Measurements from ENCODE around the gene NOXRED1. TPM values are rescaled to one million over a fixed set of nuclear protein-coding genes. Genes with fewer than 3 reads are reported as not detected.
A peak's percentile ranks its signal among the peaks of the same experiment; 100 is the strongest.

The NOXRED1 gene
- total RNA-seq, 1 experiment from 2014 or later, result 0.60 TPM

DNA sequence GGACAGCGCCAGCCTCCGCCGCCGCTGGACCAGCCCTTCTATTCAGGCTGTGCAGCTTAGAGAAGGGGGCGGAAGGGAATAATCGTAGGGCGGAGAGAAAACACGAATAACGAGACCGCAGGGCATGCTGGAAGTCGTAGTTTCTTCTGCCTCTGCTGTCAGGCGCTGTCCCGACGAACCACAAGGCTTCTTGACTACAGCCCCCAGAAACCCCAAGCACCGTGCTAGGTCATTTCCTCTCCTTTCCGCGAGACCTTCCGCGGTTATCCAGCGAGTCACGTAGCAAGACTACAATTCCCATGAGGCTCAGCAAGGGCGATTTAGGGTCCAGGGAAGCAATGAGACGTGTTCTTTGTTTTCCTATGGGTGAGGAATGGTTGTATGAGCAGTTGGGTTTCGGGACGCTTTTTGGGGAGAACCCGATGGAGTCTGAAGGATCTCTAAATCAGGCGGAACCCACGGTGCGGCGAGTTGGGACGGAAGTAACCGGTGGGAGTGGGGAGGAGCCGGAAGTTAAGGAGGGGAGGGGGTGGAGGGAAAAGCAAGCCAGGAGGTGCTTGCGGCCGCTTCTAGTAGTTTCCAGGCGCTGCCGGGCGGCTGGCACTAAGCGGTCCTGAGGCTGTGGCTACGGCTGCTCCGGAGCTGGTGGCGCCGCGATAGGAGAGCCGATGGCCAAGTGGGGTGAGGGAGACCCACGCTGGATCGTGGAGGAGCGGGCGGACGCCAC lies 34.4 kb upstream of the NOXRED1 start, which contains the start of the genes AHSA1 and VIPAS39:
Gene AHSA1, plus strand, starts transcription at position 572 of the 727 bp plus-strand sequence. Its CDS starts 97 bp downstream, at position 669.
Gene VIPAS39, minus strand, starts transcription at position 80 of the 727 bp plus-strand sequence. CDS start 3,499 bp downstream, outside the sequence.
- no peaks in the 10 kb centered on the region for H3K9me3 ChIP-seq (ENCODE audit: low read length)
- peak within 1 kb of the TSS; percentile 89 for H3K27ac ChIP-seq (ENCODE audit: low read length)
- peak within 1 kb of the TSS; percentile 94 for H3K4me2 ChIP-seq (ENCODE audit: low read depth, low read length, poor library complexity, severe bottlenecking)
- H4K20me1 ChIP-seq (ENCODE audit: insufficient read depth, low read depth, low read length), result peaks cover 34% of the 10 kb centered on the region
- H3K27me3 ChIP-seq (ENCODE audit: low read length), result no peaks in the 10 kb centered on the region
- peak within 1 kb of the TSS; percentile 97 for H2AFZ ChIP-seq (ENCODE audit: low read length)
- H3K9ac ChIP-seq (ENCODE audit: low read length), result peak within 1 kb of the TSS; percentile 87
- peaks cover 39% of the 10 kb centered on the region for H3K36me3 ChIP-seq (ENCODE audit: insufficient read depth, low read length)
- H3K4me1 ChIP-seq (ENCODE audit: low read length), result peaks cover 30% of the 10 kb centered on the region
- no peaks in the 10 kb centered on the region for H3K9me2 ChIP-seq (replicated peaks; ENCODE audit: insufficient read depth, low read length)
- peak within 1 kb of the TSS; percentile 94 for H3K4me3 ChIP-seq (ENCODE audit: low read length)
- H3K79me2 ChIP-seq (ENCODE audit: low read length), result peaks cover 76% of the 10 kb centered on the region
- DNase-seq, result peak; percentile 100

DNA sequence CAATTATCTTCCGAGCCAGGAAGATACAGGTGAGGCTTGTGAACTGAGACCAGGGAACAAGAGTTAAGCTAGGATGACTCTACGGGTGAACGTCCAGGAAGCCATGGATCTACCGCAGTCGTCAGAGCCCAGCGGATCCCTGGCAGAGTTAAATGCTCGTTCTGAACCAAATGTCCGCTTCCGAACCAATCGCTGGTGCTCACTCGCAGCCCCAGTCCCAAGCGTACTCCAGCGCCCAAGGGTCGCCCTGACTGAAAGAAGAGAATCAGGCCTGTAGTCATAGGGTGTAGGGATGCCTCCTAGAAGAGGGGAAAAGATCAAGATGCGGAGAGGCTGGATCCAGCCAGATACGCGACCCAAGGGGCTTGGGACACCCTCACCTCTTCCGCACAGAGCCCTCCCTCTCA lies 33.8 kb upstream of the NOXRED1 start:
- H2AFZ ChIP-seq (ENCODE audit: low read length), result peak overlapping the region; percentile 84
- peak overlapping the region; percentile 94 for H3K4me2 ChIP-seq (ENCODE audit: low read depth, low read length, poor library complexity, severe bottlenecking)
- peaks cover 29% of the 10 kb centered on the region for H4K20me1 ChIP-seq (ENCODE audit: insufficient read depth, low read depth, low read length)
- H3K9me2 ChIP-seq (replicated peaks; ENCODE audit: insufficient read depth, low read length), result no peaks in the 10 kb centered on the region
- no peaks in the 10 kb centered on the region for H3K9me3 ChIP-seq (ENCODE audit: low read length)
- no peak for DNase-seq
- H3K27ac ChIP-seq (ENCODE audit: low read length), result peak overlapping the region; percentile 48
- H3K27me3 ChIP-seq (ENCODE audit: low read length), result no peaks in the 10 kb centered on the region
- H3K9ac ChIP-seq (ENCODE audit: low read length), result peak overlapping the region; percentile 87
- peaks cover 30% of the 10 kb centered on the region for H3K4me1 ChIP-seq (ENCODE audit: low read length)
- peaks cover 73% of the 10 kb centered on the region for H3K79me2 ChIP-seq (ENCODE audit: low read length)
- peak overlapping the region; percentile 94 for H3K4me3 ChIP-seq (ENCODE audit: low read length)
- peaks cover 35% of the 10 kb centered on the region for H3K36me3 ChIP-seq (ENCODE audit: insufficient read depth, low read length)

DNA sequence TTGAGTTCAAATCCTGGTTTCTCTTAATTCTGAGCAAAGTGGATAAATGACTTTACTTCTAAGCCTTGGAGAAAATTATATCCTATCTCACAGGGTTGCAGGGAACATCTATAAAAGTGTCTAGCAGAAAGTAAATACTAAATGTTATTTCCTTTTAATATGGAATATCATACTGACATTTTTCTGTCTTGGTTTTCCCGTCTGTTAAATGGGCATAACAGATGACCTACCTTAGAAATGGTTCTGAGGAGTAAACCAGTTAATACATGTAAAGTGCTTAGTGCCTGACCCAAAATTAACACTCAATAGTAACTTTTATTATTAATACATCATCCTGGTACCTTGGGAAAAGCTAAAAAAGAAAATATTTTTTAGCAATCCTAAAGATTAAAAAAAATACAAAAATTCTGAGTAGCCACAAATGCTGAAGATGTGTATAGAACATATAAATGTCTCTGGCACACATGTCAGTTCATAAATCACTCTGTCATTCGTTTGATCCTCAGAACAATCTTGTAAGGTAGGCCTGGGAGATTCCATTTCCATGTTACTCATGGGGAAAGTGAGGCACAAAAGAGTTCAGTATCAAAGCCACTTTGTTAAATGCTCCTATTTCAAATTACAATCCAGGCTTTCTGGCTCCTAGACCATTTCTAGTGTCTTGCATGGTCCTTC lies 32.8 kb upstream of the NOXRED1 start:
- peaks cover 19% of the 10 kb centered on the region for H4K20me1 ChIP-seq (ENCODE audit: insufficient read depth, low read depth, low read length)
- no peaks in the 10 kb centered on the region for H3K9me3 ChIP-seq (ENCODE audit: low read length)
- H3K4me1 ChIP-seq (ENCODE audit: low read length), result peaks cover 30% of the 10 kb centered on the region
- no peaks in the 10 kb centered on the region for H3K27me3 ChIP-seq (ENCODE audit: low read length)
- H3K4me2 ChIP-seq (ENCODE audit: low read depth, low read length, poor library complexity, severe bottlenecking), result peak overlapping the region; percentile 94
- no peak for DNase-seq
- H3K9ac ChIP-seq (ENCODE audit: low read length), result peak overlapping the region; percentile 87
- H2AFZ ChIP-seq (ENCODE audit: low read length), result no peak overlapping the region
- H3K9me2 ChIP-seq (replicated peaks; ENCODE audit: insufficient read depth, low read length), result no peaks in the 10 kb centered on the region
- H3K4me3 ChIP-seq (ENCODE audit: low read length), result peak overlapping the region; percentile 94
- peaks cover 73% of the 10 kb centered on the region for H3K79me2 ChIP-seq (ENCODE audit: low read length)
- H3K27ac ChIP-seq (ENCODE audit: low read length), result no peak overlapping the region
- H3K36me3 ChIP-seq (ENCODE audit: insufficient read depth, low read length), result peaks cover 35% of the 10 kb centered on the region

GRCh38 chr14:77442196-77442595 lies 18.9 kb upstream of the NOXRED1 start:
- H3K9me2 ChIP-seq (replicated peaks; ENCODE audit: insufficient read depth, low read length), result no peaks in the 10 kb centered on the region
- peaks cover 23% of the 10 kb centered on the region; the same call in 1 of the 2 replicates for H3K36me3 ChIP-seq (ENCODE audit: insufficient read depth, low read length)
- no peaks in the 10 kb centered on the region for H3K9me3 ChIP-seq (ENCODE audit: low read length)
- no peak overlapping the region for H3K27ac ChIP-seq (ENCODE audit: low read length)
- H3K9ac ChIP-seq (ENCODE audit: low read length), result no peak overlapping the region
- H3K4me2 ChIP-seq (ENCODE audit: low read depth, low read length, poor library complexity, severe bottlenecking), result no peak overlapping the region
- H3K27me3 ChIP-seq (ENCODE audit: low read length), result no peaks in the 10 kb centered on the region
- no peak overlapping the region for H2AFZ ChIP-seq (ENCODE audit: low read length)
- no peaks in the 10 kb centered on the region for H3K79me2 ChIP-seq (ENCODE audit: low read length)
- no peaks in the 10 kb centered on the region for H3K4me1 ChIP-seq (ENCODE audit: low read length)
- DNase-seq, result no peak
- no peak overlapping the region for H3K4me3 ChIP-seq (ENCODE audit: low read length)
- H4K20me1 ChIP-seq (ENCODE audit: insufficient read depth, low read depth, low read length), result no peaks in the 10 kb centered on the region

- Histone ChIP-seq H4K20me1 (ENCODE audit: insufficient read depth, low read depth, low read length) (no peaks in the 10 kb centered on the region), H2AFZ (ENCODE audit: low read length) (no peak overlapping the region), H3K36me3 (ENCODE audit: insufficient read depth, low read length) (peaks cover 29% of the 10 kb centered on the region), H3K27me3 (ENCODE audit: low read length) (no peaks in the 10 kb centered on the region), H3K4me3 (ENCODE audit: low read length) (no peak overlapping the region), H3K79me2 (ENCODE audit: low read length) (no peaks in the 10 kb centered on the region), H3K9me2 (replicated peaks; ENCODE audit: insufficient read depth, low read length) (no peaks in the 10 kb centered on the region), H3K9me3 (ENCODE audit: low read length) (no peaks in the 10 kb centered on the region), H3K9ac (ENCODE audit: low read length) (no peak overlapping the region), H3K4me1 (ENCODE audit: low read length) (no peaks in the 10 kb centered on the region), H3K4me2 (ENCODE audit: low read depth, low read length, poor library complexity, severe bottlenecking) (no peak overlapping the region), H3K27ac (ENCODE audit: low read length) (no peak overlapping the region)
- no peak for DNase-seq
These were observed 16.5 kb upstream of the NOXRED1 start for GRCh38 chr14:77439861-77440260.

DNA sequence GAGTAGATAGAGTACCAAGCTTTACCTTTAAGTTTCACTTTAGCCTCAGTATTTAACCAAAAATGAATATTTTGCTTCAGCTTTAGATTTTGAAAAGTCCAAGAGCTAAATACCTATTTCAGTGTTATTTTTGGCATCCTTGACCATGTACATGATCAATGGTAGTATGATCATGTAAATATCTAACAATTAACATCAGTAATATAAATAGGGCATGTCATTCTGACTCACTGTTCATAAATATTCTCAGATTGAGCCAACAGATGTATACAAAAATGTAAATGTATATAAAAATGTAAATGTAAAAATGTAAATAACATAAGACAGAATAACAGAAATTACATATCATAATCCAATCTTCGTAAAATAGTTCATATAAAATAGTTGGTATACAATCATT lies 15.3 kb upstream of the NOXRED1 start:
- no peaks in the 10 kb centered on the region for H3K4me1 ChIP-seq (ENCODE audit: low read length)
- H3K9me2 ChIP-seq (replicated peaks; ENCODE audit: insufficient read depth, low read length), result no peaks in the 10 kb centered on the region
- H3K9ac ChIP-seq (ENCODE audit: low read length), result no peak overlapping the region
- no peaks in the 10 kb centered on the region for H3K79me2 ChIP-seq (ENCODE audit: low read length)
- no peak overlapping the region for H3K27ac ChIP-seq (ENCODE audit: low read length)
- H3K4me2 ChIP-seq (ENCODE audit: low read depth, low read length, poor library complexity, severe bottlenecking), result no peak overlapping the region
- no peak overlapping the region for H2AFZ ChIP-seq (ENCODE audit: low read length)
- H3K9me3 ChIP-seq (ENCODE audit: low read length), result no peaks in the 10 kb centered on the region
- peaks cover 38% of the 10 kb centered on the region for H3K36me3 ChIP-seq (ENCODE audit: insufficient read depth, low read length)
- no peak for DNase-seq
- no peaks in the 10 kb centered on the region for H4K20me1 ChIP-seq (ENCODE audit: insufficient read depth, low read depth, low read length)
- no peak overlapping the region for H3K4me3 ChIP-seq (ENCODE audit: low read length)
- no peaks in the 10 kb centered on the region for H3K27me3 ChIP-seq (ENCODE audit: low read length)

DNA sequence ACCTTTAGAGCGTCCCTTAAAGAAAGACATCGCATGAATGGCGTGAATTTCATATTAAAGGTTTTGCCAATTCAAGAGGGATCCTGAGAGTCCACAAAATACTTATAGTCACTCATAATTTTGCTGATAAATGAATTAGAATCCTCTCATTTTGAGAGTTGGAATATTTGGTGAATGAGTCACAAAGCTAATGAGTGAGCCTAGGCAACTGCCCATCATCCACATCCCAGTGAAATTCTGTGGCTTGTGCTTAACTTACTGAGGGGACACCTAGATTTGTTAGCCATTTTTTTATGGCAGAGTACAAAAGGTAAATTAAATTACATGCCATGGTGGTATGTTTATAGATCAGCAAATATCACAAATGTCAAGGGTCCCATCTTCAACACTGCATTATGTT lies 12.7 kb upstream of the NOXRED1 start:
- Histone ChIP-seq H3K9me3 (ENCODE audit: low read length) (no peaks in the 10 kb centered on the region), H3K9me2 (replicated peaks; ENCODE audit: insufficient read depth, low read length) (no peaks in the 10 kb centered on the region), H3K36me3 (ENCODE audit: insufficient read depth, low read length) (peaks cover 41% of the 10 kb centered on the region), H3K4me3 (ENCODE audit: low read length) (no peak overlapping the region), H2AFZ (ENCODE audit: low read length) (no peak overlapping the region), H3K27ac (ENCODE audit: low read length) (no peak overlapping the region), H3K4me1 (ENCODE audit: low read length) (peaks cover 7% of the 10 kb centered on the region; the same call in 1 of the 2 replicates), H3K27me3 (ENCODE audit: low read length) (no peaks in the 10 kb centered on the region), H3K4me2 (ENCODE audit: low read depth, low read length, poor library complexity, severe bottlenecking) (no peak overlapping the region), H4K20me1 (ENCODE audit: insufficient read depth, low read depth, low read length) (no peaks in the 10 kb centered on the region), H3K9ac (ENCODE audit: low read length) (no peak overlapping the region), H3K79me2 (ENCODE audit: low read length) (no peaks in the 10 kb centered on the region)
- no peak for DNase-seq

GRCh38 chr14:77426396-77426795 lies 3.1 kb upstream of the NOXRED1 start:
- Histone ChIP-seq H4K20me1 (ENCODE audit: insufficient read depth, low read depth, low read length) (no peaks in the 10 kb centered on the region), H3K79me2 (ENCODE audit: low read length) (no peaks in the 10 kb centered on the region), H3K36me3 (ENCODE audit: insufficient read depth, low read length) (peaks cover 75% of the 10 kb centered on the region), H3K4me1 (ENCODE audit: low read length) (peaks cover 2% of the 10 kb centered on the region; the same call in 1 of the 2 replicates), H3K9ac (ENCODE audit: low read length) (no peak overlapping the region), H3K4me2 (ENCODE audit: low read depth, low read length, poor library complexity, severe bottlenecking) (no peak overlapping the region), H3K9me2 (replicated peaks; ENCODE audit: insufficient read depth, low read length) (no peaks in the 10 kb centered on the region), H2AFZ (ENCODE audit: low read length) (no peak overlapping the region), H3K9me3 (ENCODE audit: low read length) (no peaks in the 10 kb centered on the region), H3K27me3 (ENCODE audit: low read length) (no peaks in the 10 kb centered on the region), H3K4me3 (ENCODE audit: low read length) (no peak overlapping the region), H3K27ac (ENCODE audit: low read length) (no peak overlapping the region)
- no peak for DNase-seq
